Trophoblast cell (in vitro differentiated cells and primary cell): ENCODE results near the gene ECEL1.
A peak's percentile ranks its signal among the peaks of the same experiment; 100 is the strongest.
"Not testable (repeated sequence)": the region's sequence is repeated elsewhere in the genome, so short reads cannot be mapped to it uniquely, and the experiment has no call there.

Experiments
- DNase-seq, 2 donors: peaks; one replicate each; pipeline ENCODE4 v3.0.0-alpha.2; 2016
- H2AFZ ChIP-seq: 2 replicates; pipeline ENCODE4 v1.6.1; 2013; ENCODE audit warnings: low read length, moderate library complexity, mild to moderate bottlenecking; ENCODE audit not compliant: insufficient read depth, poor library complexity
- H2AK5ac ChIP-seq: 2 replicates; pipeline ENCODE4 v1.6.1; 2013; ENCODE audit warnings: mild to moderate bottlenecking, low read length
- H2BK120ac ChIP-seq: 2 replicates; pipeline ENCODE4 v1.6.1; 2013; ENCODE audit warnings: low read length, mild to moderate bottlenecking, moderate library complexity; ENCODE audit not compliant: insufficient read depth, poor library complexity
- H2BK12ac ChIP-seq: 2 replicates; pipeline ENCODE4 v1.6.1; 2013; ENCODE audit warnings: mild to moderate bottlenecking, low read length, moderate library complexity
- H2BK5ac ChIP-seq: 2 replicates; pipeline ENCODE4 v1.6.1; 2013; ENCODE audit warnings: low read length, low read depth, moderate library complexity, mild to moderate bottlenecking; ENCODE audit not compliant: poor library complexity
- H3K14ac ChIP-seq: 2 replicates; pipeline ENCODE4 v1.6.1; 2013; ENCODE audit warnings: mild to moderate bottlenecking, low read length
- H3K18ac ChIP-seq: 2 replicates; pipeline ENCODE4 v1.6.1; 2013; ENCODE audit warnings: mild to moderate bottlenecking, low read length
- H3K23ac ChIP-seq: 2 replicates; pipeline ENCODE4 v1.6.1; 2013; ENCODE audit warnings: low read length
- H3K27ac ChIP-seq: 2 replicates; pipeline ENCODE4 v1.5.1; 2013; ENCODE audit warnings: low read depth, mild to moderate bottlenecking, inconsistent platforms, low read length, moderate library complexity
- H3K27me3 ChIP-seq: 2 replicates; pipeline ENCODE4 v1.6.1; 2013; ENCODE audit warnings: inconsistent platforms, mild to moderate bottlenecking, low read length, moderate library complexity; ENCODE audit not compliant: insufficient read depth
- H3K36me3 ChIP-seq, 2 experiments: 1 replicate in 1 of 2; 2 replicates in 1 of 2; pipeline ENCODE4 v1.6.1; 2013; ENCODE audit warnings: low read length in 2 of 2, mild to moderate bottlenecking in 2 of 2, moderate library complexity in 1 of 2; ENCODE audit not compliant: insufficient read depth in 2 of 2, control insufficient read depth in 1 of 2
- H3K4ac ChIP-seq: 2 replicates; pipeline ENCODE4 v1.6.1; 2013; ENCODE audit warnings: low read depth, mild to moderate bottlenecking, low read length, moderate library complexity
- H3K4me1 ChIP-seq, 2 experiments: 1 replicate in 1 of 2; 2 replicates in 1 of 2; pipeline ENCODE4 v1.6.1; 2013; ENCODE audit warnings: low read length in 2 of 2, mild to moderate bottlenecking in 2 of 2, moderate library complexity in 1 of 2; ENCODE audit not compliant: insufficient read depth in 2 of 2, control insufficient read depth in 1 of 2
- H3K4me2 ChIP-seq: 2 replicates; pipeline ENCODE4 v1.6.1; 2013; ENCODE audit warnings: inconsistent platforms, mild to moderate bottlenecking, low read length, moderate library complexity
- H3K4me3 ChIP-seq: 2 replicates; pipeline ENCODE4 v1.5.1; 2013; ENCODE audit warnings: mild to moderate bottlenecking, low read depth, low read length, inconsistent platforms
- H3K79me1 ChIP-seq: one replicate; pipeline ENCODE4 v1.6.1; 2013; ENCODE audit warnings: low read length
- H3K79me2 ChIP-seq: 2 replicates; pipeline ENCODE4 v1.6.1; 2013; ENCODE audit warnings: low read length, mild to moderate bottlenecking; ENCODE audit not compliant: control insufficient read depth, insufficient read depth, poor library complexity
- H3K9ac ChIP-seq: 2 replicates; pipeline ENCODE4 v1.6.1; 2013; ENCODE audit warnings: mild to moderate bottlenecking, low read length
- H3K9me3 ChIP-seq: 2 replicates; pipeline ENCODE4 v1.6.1; 2013; ENCODE audit warnings: low read depth, mild to moderate bottlenecking, control low read depth, inconsistent platforms, low read length; ENCODE audit not compliant: insufficient read depth
- H4K12ac ChIP-seq: 2 replicates; pipeline ENCODE4 v1.6.1; 2013; ENCODE audit warnings: low read depth, mild to moderate bottlenecking, low read length, moderate library complexity
- H4K8ac ChIP-seq: 2 replicates; pipeline ENCODE4 v1.6.1; 2013; ENCODE audit warnings: low read depth, mild to moderate bottlenecking, low read length, moderate library complexity
- H4K91ac ChIP-seq: one replicate; pipeline ENCODE4 v1.6.1; 2013; ENCODE audit warnings: low read depth, mild to moderate bottlenecking, low read length, moderate library complexity
- WGBS: extraction: QIAGEN DNeasy Blood & Tissue Kit; methylation state at CpG from one replicate; pipeline ENCODE4 v1.1.7; 2013; ENCODE audit warnings: missing lambda C conversion rate; ENCODE audit not compliant: insufficient read length, insufficient coverage; ENCODE audit errors: extremely low coverage; 5-methylcytosine and 5-hydroxymethylcytosine counted together

ECEL1 gene

GRCh38 chr2:232445149-232445885 is 42.3 kb downstream of the ECEL1 start:
- no CpG with 5 or more reads among the region's 29 CpGs for WGBS
- H3K4me1 ChIP-seq, H3K18ac ChIP-seq, H4K8ac ChIP-seq, H3K79me1 ChIP-seq, H2BK12ac ChIP-seq, H2BK120ac ChIP-seq, H3K27ac ChIP-seq, H3K4me2 ChIP-seq, H3K79me2 ChIP-seq, H3K9me3 ChIP-seq, H3K14ac ChIP-seq, H3K36me3 ChIP-seq, H3K27me3 ChIP-seq, H3K23ac ChIP-seq, H4K12ac ChIP-seq, H3K4me3 ChIP-seq, H4K91ac ChIP-seq, DNase-seq, H3K9ac ChIP-seq, H2AK5ac ChIP-seq, H2BK5ac ChIP-seq, H3K4ac ChIP-seq, H2AFZ ChIP-seq: not testable (repeated sequence)

- no peak overlapping the region for H2BK12ac ChIP-seq
- no peak overlapping the region for H3K23ac ChIP-seq
Measured at GRCh38 chr2:232444409-232445148, 43.1 kb downstream of the ECEL1 start.

GRCh38 chr2:232443669-232444408 is 43.8 kb downstream of the ECEL1 start:
- not testable (repeated sequence) for H2AFZ ChIP-seq, H3K4me2 ChIP-seq, H3K4ac ChIP-seq, DNase-seq, H3K23ac ChIP-seq, H4K12ac ChIP-seq, H2AK5ac ChIP-seq, H3K27me3 ChIP-seq, H2BK5ac ChIP-seq, H3K14ac ChIP-seq, H3K79me1 ChIP-seq, H4K8ac ChIP-seq, H3K18ac ChIP-seq, H3K79me2 ChIP-seq, H4K91ac ChIP-seq, H2BK12ac ChIP-seq, H2BK120ac ChIP-seq, H3K4me1 ChIP-seq, H3K36me3 ChIP-seq, H3K4me3 ChIP-seq, H3K27ac ChIP-seq, H3K9ac ChIP-seq, H3K9me3 ChIP-seq
- WGBS = no CpG with 5 or more reads among the region's 21 CpGs

More at GRCh38 chr2:232444409-232445148, 43.1 kb downstream of the ECEL1 start:
- Histone ChIP-seq H3K9me3 (peaks cover 2% of the 10 kb centered on the region), H3K27ac (no peak overlapping the region), H3K9ac (no peak overlapping the region), H3K79me1 (no peaks in the 10 kb centered on the region), H4K12ac (no peak overlapping the region), H3K14ac (no peak overlapping the region), H2AK5ac (no peak overlapping the region), H3K4me2 (no peak overlapping the region), H3K4me3 (no peak overlapping the region), H2BK120ac (no peak overlapping the region), H3K27me3 (no peaks in the 10 kb centered on the region), H3K36me3 (no peaks in the 10 kb centered on the region), H3K4ac (no peak overlapping the region), H4K91ac (no peak overlapping the region), H3K18ac (no peak overlapping the region), H3K79me2 (no peaks in the 10 kb centered on the region), H4K8ac (no peak overlapping the region), H2BK5ac (no peak overlapping the region), H3K4me1 (no peaks in the 10 kb centered on the region), H2AFZ (no peak overlapping the region)
- DNase-seq = peak; percentile 61 to 82
- WGBS = no CpG with 5 or more reads among the region's 21 CpGs

GRCh38 chr2:232443047-232443446 is 44.6 kb downstream of the ECEL1 start:
- H4K91ac ChIP-seq, H3K4me3 ChIP-seq, H3K27me3 ChIP-seq, H3K23ac ChIP-seq, H2AFZ ChIP-seq, H2AK5ac ChIP-seq, H4K12ac ChIP-seq, H3K4me2 ChIP-seq, H3K27ac ChIP-seq, H4K8ac ChIP-seq, H3K4ac ChIP-seq, H3K9ac ChIP-seq, H3K79me2 ChIP-seq, H3K9me3 ChIP-seq, H2BK120ac ChIP-seq, H3K14ac ChIP-seq, H3K79me1 ChIP-seq, H3K4me1 ChIP-seq, DNase-seq, H2BK12ac ChIP-seq, H3K36me3 ChIP-seq, H2BK5ac ChIP-seq, H3K18ac ChIP-seq: not testable (repeated sequence)
- WGBS = no CpG with 5 or more reads among the region's 13 CpGs
